ENCODE results near the gene ZMYND8. TPM values are rescaled to one million over a fixed set of nuclear protein-coding genes. Genes with fewer than 3 reads are reported as not detected.

The ZMYND8 gene
- total and polyA plus RNA-seq, 10 of the 15 experiments (the other 5 are each of a cell fraction or from before 2014, with no cell fraction given): 12.9 to 54.8 (median 23.1) TPM

- Histone ChIP-seq H3K27ac (ENCODE audit: control insufficient read depth, insufficient read depth) (no peak overlapping the region), H3K36me3 (ENCODE audit: control insufficient read depth in 2 of 2, insufficient read depth in 2 of 2, low read length in 1 of 2) (peaks cover 24 to 48% of the 10 kb centered on the region in 2 experiments), H2AFZ (ENCODE audit: control insufficient read depth, low read depth, low read length) (no peak overlapping the region), H4K20me1 (ENCODE audit: control insufficient read depth, insufficient read depth) (peaks cover 4% of the 10 kb centered on the region), H3K9me3 (replicated peaks; ENCODE audit: control insufficient read depth, insufficient read depth, low read length) (no peaks in the 10 kb centered on the region), H3K4me3 (no peak overlapping the region), H3K27me3 (replicated peaks in 1 of 2; ENCODE audit: control insufficient read depth in 2 of 2, insufficient read depth in 2 of 2, low read length in 1 of 2) (no peaks in the 10 kb centered on the region), H3K4me2 (ENCODE audit: control insufficient read depth, insufficient read depth) (no peak overlapping the region), H3K4me1 (ENCODE audit: control insufficient read depth, insufficient read depth, low read length) (no peaks in the 10 kb centered on the region), H3K79me2 (ENCODE audit: control insufficient read depth, insufficient read depth, low read length) (peaks cover 37% of the 10 kb centered on the region), H3K9ac (ENCODE audit: control insufficient read depth, insufficient read depth, low read length) (no peak overlapping the region)
- no peak for ATAC-seq
- POLR2A ChIA-PET: no interaction called here
- in situ Hi-C loops (cut with MboI): no loop called here
- no peak for FAIRE-seq
- intact Hi-C loops (cut with micrococcal nuclease; ENCODE audit: unreplicated experiment): no loop called here
- BruUV-seq (replicated peaks): no TSS peak
- 94% methylated on average over 10 of the region's 10 CpGs for WGBS (ENCODE audit: insufficient coverage, insufficient replicate concordance, low lambda C conversion rate, missing lambda C conversion rate)
- SMC1A ChIA-PET (ENCODE audit: uncharacterized antibody, unreplicated experiment): interaction anchor here (1.5 kb wide), 1 partner anchor 8 kb away, joined by 3 read pairs; no protein-coding TSS in a partner anchor
- RAD21 ChIA-PET (ENCODE audit: unreplicated experiment): interaction anchor here (1.1 to 1.2 kb wide), 2 partner anchors 36 to 75 kb away, joined by 3 read pairs; no protein-coding TSS in a partner anchor
- DNase-seq (ENCODE audit: low read depth, low spot score): no peak
- TF ChIP-seq GATAD2B (conservative IDR thresholded peaks at IDR 0.05; ENCODE audit: low read depth): no peak
- no peak for TF ChIP-seq KDM1A (IDR thresholded peaks at IDR 0.05; ENCODE audit: borderline replicate concordance)
- no peak for TF ChIP-seq ZBTB33 (IDR thresholded peaks at IDR 0.05)
- TF ChIP-seq GABPA (IDR thresholded peaks at IDR 0.05; ENCODE audit: low read depth): no peak
- no peak for TF ChIP-seq NR2C1 (IDR thresholded peaks at IDR 0.05)
- TF ChIP-seq CBX5 (IDR thresholded peaks at IDR 0.05; ENCODE audit: low read depth): no peak
- TF ChIP-seq HDAC2 (IDR thresholded peaks at IDR 0.05): no peak
- no peak for TF ChIP-seq PML (IDR thresholded peaks at IDR 0.05; ENCODE audit: low read length)
- TF ChIP-seq EED (IDR thresholded peaks at IDR 0.05; ENCODE audit: low read depth): no peak
- TF ChIP-seq, protein P1, sequence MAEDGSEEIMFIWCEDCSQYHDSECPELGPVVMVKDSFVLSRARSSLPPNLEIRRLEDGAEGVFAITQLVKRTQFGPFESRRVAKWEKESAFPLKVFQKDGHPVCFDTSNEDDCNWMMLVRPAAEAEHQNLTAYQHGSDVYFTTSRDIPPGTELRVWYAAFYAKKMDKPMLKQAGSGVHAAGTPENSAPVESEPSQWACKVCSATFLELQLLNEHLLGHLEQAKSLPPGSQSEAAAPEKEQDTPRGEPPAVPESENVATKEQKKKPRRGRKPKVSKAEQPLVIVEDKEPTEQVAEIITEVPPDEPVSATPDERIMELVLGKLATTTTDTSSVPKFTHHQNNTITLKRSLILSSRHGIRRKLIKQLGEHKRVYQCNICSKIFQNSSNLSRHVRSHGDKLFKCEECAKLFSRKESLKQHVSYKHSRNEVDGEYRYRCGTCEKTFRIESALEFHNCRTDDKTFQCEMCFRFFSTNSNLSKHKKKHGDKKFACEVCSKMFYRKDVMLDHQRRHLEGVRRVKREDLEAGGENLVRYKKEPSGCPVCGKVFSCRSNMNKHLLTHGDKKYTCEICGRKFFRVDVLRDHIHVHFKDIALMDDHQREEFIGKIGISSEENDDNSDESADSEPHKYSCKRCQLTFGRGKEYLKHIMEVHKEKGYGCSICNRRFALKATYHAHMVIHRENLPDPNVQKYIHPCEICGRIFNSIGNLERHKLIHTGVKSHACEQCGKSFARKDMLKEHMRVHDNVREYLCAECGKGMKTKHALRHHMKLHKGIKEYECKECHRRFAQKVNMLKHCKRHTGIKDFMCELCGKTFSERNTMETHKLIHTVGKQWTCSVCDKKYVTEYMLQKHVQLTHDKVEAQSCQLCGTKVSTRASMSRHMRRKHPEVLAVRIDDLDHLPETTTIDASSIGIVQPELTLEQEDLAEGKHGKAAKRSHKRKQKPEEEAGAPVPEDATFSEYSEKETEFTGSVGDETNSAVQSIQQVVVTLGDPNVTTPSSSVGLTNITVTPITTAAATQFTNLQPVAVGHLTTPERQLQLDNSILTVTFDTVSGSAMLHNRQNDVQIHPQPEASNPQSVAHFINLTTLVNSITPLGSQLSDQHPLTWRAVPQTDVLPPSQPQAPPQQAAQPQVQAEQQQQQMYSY (CRISPR knock-in tag; IDR thresholded peaks at IDR 0.05): no peak
- TF ChIP-seq ZNF24 (IDR thresholded peaks at IDR 0.05): no peak
- no peak for TF ChIP-seq MEF2B (IDR thresholded peaks at IDR 0.05; ENCODE audit: partially characterized antibody, poor library complexity, severe bottlenecking)
- no peak for TF ChIP-seq WRNIP1 (IDR thresholded peaks at IDR 0.05; ENCODE audit: borderline replicate concordance, low read depth, low read length)
- TF ChIP-seq HDAC6 (IDR thresholded peaks at IDR 0.05; ENCODE audit: unreplicated experiment): no peak
- no peak for TF ChIP-seq ATF7 (IDR thresholded peaks at IDR 0.05; ENCODE audit: low read depth)
- no peak for TF ChIP-seq NFIC (IDR thresholded peaks at IDR 0.05; ENCODE audit: low read depth, low read length)
- TF ChIP-seq BRCA1 (IDR thresholded peaks at IDR 0.05; ENCODE audit: low read depth, low read length): no peak
- no peak for TF ChIP-seq ELK1 (IDR thresholded peaks at IDR 0.05; ENCODE audit: low read depth, low read length)
- CTCF ChIA-PET: interaction anchor here (1.2 to 1.4 kb wide), 2 partner anchors 14 to 75 kb away, joined by 3 read pairs; no protein-coding TSS in a partner anchor
Measured at GRCh38 chr20:47309394-47309793, 47.1 kb downstream of the ZMYND8 start.

Data from GM12878 (cell line).